Spleen (tissue), 11 donors: Measurements from ENCODE around the gene SRRM2. TPM values are rescaled to one million over a fixed set of nuclear protein-coding genes. Genes with fewer than 3 reads are reported as not detected.
A peak's percentile ranks its signal among the peaks of the same experiment; 100 is the strongest.

Experiments
- DNase-seq: peaks from one replicate; pipeline ENCODE4 v3.0.0-alpha.2; 2020
- H3K27ac ChIP-seq, 8 donors: fragments of 200-600 bp; sonication (generic) in 7 of 8; 1 replicate in 4 of 8; 2 replicates in 4 of 8; pipeline versions ENCODE4 v1.5.0 to v1.8.0; 2016 to 2021; ENCODE audit warnings: inconsistent platforms in 4 of 8, mild to moderate bottlenecking in 4 of 8, moderate library complexity in 1 of 8
- H3K27me3 ChIP-seq, 7 donors: fragments of 200-600 bp; sonication (generic) in 6 of 7; replicated peaks in 1 of 7; 1 replicate in 4 of 7; 2 replicates in 3 of 7; pipeline versions ENCODE4 v1.5.0 to v1.8.0; 2016 to 2021; ENCODE audit warnings: inconsistent platforms in 3 of 7, mild to moderate bottlenecking in 1 of 7
- H3K36me3 ChIP-seq, 6 donors: fragments of 200-600 bp; sonication (generic) in 5 of 6; 1 replicate in 4 of 6; 2 replicates in 2 of 6; pipeline versions ENCODE4 v1.5.0 to v1.8.0; 2016 to 2021; ENCODE audit warnings: inconsistent platforms in 2 of 6
- H3K4me1 ChIP-seq, 6 donors: fragments of 200-600 bp; sonication (generic) in 5 of 6; 1 replicate in 3 of 6; 2 replicates in 3 of 6; pipeline versions ENCODE4 v1.5.0 to v1.8.0; 2016 to 2021; ENCODE audit warnings: inconsistent platforms in 3 of 6
- H3K4me3 ChIP-seq, 8 donors: fragments of 200-600 bp; sonication (generic) in 7 of 8; 1 replicate in 4 of 8; 2 replicates in 4 of 8; pipeline versions ENCODE4 v1.5.0 to v1.8.0; 2016 to 2021; ENCODE audit warnings: inconsistent platforms in 4 of 8, mild to moderate bottlenecking in 4 of 8, moderate library complexity in 2 of 8
- H3K9me3 ChIP-seq, 8 donors: fragments of 200-600 bp; sonication (generic) in 7 of 8; 1 replicate in 4 of 8; 2 replicates in 4 of 8; pipeline versions ENCODE4 v1.5.0 to v1.8.0; 2016 to 2021; ENCODE audit warnings: inconsistent platforms in 4 of 8
- POLR2A ChIP-seq, 3 donors: fragments of 450-650 bp; IDR thresholded peaks; one replicate each; pipeline ENCODE4 v1.5.1; 2017; ENCODE audit warnings: antibody characterized with exemption in 3 of 3, mild to moderate bottlenecking in 1 of 3
- POLR2AphosphoS5 ChIP-seq, 3 donors: sonication (generic); formaldehyde crosslinking; IDR thresholded peaks; one replicate each; pipeline ENCODE4 v1.5.1; 2017; ENCODE audit warnings: antibody characterized with exemption in 3 of 3
- WGBS, 5 donors: extraction: QIAGEN DNeasy Blood & Tissue Kit in 3 of 5; methylation state at CpG; one replicate each; pipeline versions ENCODE4 v1.1.5 to v1.1.7; 2013 to 2018; 5-methylcytosine and 5-hydroxymethylcytosine counted together
- intact Hi-C: fragments of 100-400 bp; cut with DNase I; formaldehyde crosslinking; loops from one replicate; pipeline ENCODE4 v1.15.0; 2023; ENCODE audit warnings: low total_unique reads
- polyA plus RNA-seq, 3 donors: library from polyadenylated mRNA; stranded (reverse); fragments of 200-250 nt; gene quantifications; one replicate each; pipeline ENCODE4 v1.2.1, GENCODE V29; 2013
- total RNA-seq, 7 donors: library from RNA; depleted of rRNA in 3 of 7; stranded (reverse); fragments of >200 nt in 3 of 7; fragmentation: NEBNext Ultra II Directional in 4 of 7; extraction: Animal tissue kit (Norgen Biotek cat#: 25700) in 4 of 7; gene quantifications; one replicate each; pipeline versions ENCODE4 v1.1.0 to v1.2.1, GENCODE V29; 2016 to 2021
- TF ChIP-seq, protein P1 (sequence below), 11 experiments: fragments of 200-600 bp in 7 of 11; fragments of 450-650 bp in 4 of 11; sonication (generic) in 4 of 11; IDR thresholded peaks in 8 of 11; conservative IDR thresholded peaks in 3 of 11; 1 replicate in 7 of 11; 2 replicates in 4 of 11; pipeline versions ENCODE4 v1.4.0 to v1.8.0; 2016 to 2021; ENCODE audit warnings: antibody characterized with exemption in 11 of 11, inconsistent platforms in 4 of 11, mild to moderate bottlenecking in 1 of 11
- donor health status: healthy with polysubstance abuse.
- donor health status: DM: no; HTN: no; CAD: no; lungs with moderate emphysema.
- donor health status: DM: no; HTN: no; CAD: no.
- donor health status: Bipolar disorder and iron deficiency.
- donor health status: healthy.
- donor health status: DM: no; HTN: no; CAD: no.
- donor health status: DM: yes; HTN: yes; CAD: no.

The SRRM2 gene
- total and polyA plus RNA-seq, 10 donors, result 239 to 1,169 (median 839) TPM

DNA sequence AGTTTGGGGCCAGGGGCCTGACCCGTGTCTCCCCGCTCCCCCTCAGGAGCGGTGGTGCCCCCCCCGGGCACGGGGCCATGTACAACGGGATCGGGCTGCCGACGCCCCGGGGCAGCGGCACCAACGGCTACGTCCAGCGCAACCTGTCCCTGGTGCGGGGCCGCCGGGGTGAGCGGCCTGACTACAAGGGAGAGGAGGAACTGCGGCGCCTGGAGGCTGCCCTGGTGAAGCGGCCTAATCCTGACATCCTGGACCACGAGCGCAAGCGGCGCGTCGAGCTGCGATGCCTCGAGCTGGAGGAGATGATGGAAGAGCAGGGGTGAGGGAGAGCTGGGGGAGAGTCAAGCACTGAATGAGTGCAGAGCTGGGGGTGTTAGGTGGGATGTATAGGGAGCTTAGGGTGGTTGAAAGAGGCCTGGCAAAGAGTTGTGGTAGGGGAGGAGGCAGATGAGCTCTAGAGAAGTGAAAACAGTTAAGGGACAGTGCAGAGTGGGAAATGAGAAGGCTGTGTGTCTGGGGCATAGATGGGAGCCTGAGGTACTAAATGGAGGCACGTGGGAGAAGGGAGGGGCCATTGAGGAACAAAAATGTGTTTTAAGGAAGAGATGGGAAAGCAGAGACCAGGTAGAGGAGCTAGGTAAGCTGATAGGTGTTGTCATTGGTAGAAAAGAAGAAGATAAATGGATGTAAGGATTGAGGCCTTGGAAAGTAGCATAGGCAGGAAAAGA is 4.0 kb downstream of the SRRM2 start:
- 86 to 95% (median 90%) methylated on average over 24 to 30 of the region's 30 CpGs for WGBS, 5 donors
- no peak for TF ChIP-seq POLR2A (IDR thresholded peaks at IDR 0.05)
- peak in 2 of 3 donors; percentile 31 to 64 for TF ChIP-seq POLR2AphosphoS5 (IDR thresholded peaks at IDR 0.05)
- TF ChIP-seq, protein P1, sequence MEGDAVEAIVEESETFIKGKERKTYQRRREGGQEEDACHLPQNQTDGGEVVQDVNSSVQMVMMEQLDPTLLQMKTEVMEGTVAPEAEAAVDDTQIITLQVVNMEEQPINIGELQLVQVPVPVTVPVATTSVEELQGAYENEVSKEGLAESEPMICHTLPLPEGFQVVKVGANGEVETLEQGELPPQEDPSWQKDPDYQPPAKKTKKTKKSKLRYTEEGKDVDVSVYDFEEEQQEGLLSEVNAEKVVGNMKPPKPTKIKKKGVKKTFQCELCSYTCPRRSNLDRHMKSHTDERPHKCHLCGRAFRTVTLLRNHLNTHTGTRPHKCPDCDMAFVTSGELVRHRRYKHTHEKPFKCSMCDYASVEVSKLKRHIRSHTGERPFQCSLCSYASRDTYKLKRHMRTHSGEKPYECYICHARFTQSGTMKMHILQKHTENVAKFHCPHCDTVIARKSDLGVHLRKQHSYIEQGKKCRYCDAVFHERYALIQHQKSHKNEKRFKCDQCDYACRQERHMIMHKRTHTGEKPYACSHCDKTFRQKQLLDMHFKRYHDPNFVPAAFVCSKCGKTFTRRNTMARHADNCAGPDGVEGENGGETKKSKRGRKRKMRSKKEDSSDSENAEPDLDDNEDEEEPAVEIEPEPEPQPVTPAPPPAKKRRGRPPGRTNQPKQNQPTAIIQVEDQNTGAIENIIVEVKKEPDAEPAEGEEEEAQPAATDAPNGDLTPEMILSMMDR (IDR thresholded peaks at IDR 0.05 in 8 of 11, conservative IDR thresholded peaks at IDR 0.05 in 3 of 11), result no peak

DNA sequence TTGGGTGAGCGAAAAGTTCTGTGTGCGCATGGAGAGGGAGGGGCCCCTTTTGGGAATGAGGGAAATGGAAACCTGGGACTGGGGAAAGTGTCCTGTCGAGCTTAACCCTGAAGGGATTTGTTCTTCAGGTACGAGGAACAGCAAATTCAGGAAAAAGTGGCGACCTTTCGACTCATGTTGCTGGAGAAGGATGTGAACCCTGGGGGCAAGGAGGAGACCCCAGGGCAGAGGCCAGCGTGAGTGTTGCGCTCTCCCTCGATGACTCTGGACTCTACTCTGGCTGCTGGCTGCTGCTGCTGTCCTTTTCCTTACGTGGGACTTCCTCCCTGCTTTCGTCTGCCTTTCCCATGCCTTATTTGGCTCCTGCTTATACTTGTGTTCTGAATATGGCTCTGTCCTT is 4.9 kb downstream of the SRRM2 start:
- TF ChIP-seq POLR2AphosphoS5 (IDR thresholded peaks at IDR 0.05), result peak in 1 of 3 donors; percentile 13
- TF ChIP-seq POLR2A (IDR thresholded peaks at IDR 0.05), result no peak
- H3K36me3 ChIP-seq, result peaks cover 7 to 64% (median 56%) of the 10 kb centered on the region in 6 donors
- no peaks in the 10 kb centered on the region for H3K9me3 ChIP-seq
- peak; percentile 27 for DNase-seq
- intact Hi-C loops, result no loop called here
- no peak overlapping the region for H3K4me3 ChIP-seq
- no peaks in the 10 kb centered on the region for H3K27me3 ChIP-seq
- H3K27ac ChIP-seq, result no peak overlapping the region
- WGBS, 5 donors, result 77 to 85% (median 81%) methylated on average over 11 of the region's 11 CpGs
- H3K4me1 ChIP-seq, result peaks cover 29 to 76% (median 52%) of the 10 kb centered on the region in 6 donors

More for the DNA sequence above, 4.0 kb downstream of the SRRM2 start:
- Histone ChIP-seq H3K4me3 (peak overlapping the region in 1 of 8 donors; percentile 97), H3K9me3 (no peaks in the 10 kb centered on the region), H3K27me3 (no peaks in the 10 kb centered on the region), H3K4me1 (peaks cover 32 to 82% (median 58%) of the 10 kb centered on the region in 6 donors), H3K36me3 (peaks cover 3 to 55% (median 47%) of the 10 kb centered on the region in 6 donors), H3K27ac (peak overlapping the region in 2 of 8 donors; percentile 4 to 30)
- peak; percentile 74 for DNase-seq
- intact Hi-C loops, result no loop called here

DNA sequence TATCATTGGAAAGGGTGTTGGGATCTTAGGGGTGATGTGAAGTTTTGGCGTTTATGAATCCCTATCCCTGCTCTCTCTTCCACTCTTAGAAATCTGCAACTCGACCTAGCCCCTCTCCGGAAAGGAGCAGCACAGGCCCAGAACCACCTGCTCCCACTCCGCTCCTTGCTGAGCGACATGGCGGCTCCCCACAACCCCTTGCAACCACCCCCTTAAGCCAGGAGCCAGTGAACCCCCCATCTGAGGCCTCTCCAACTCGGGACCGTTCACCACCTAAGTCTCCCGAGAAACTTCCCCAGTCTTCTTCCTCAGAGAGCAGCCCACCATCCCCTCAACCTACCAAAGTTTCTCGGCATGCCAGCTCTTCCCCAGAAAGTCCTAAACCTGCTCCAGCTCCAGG is 9.0 kb downstream of the SRRM2 start:
- no peak overlapping the region for H3K4me3 ChIP-seq
- intact Hi-C loops, result no loop called here
- no peak overlapping the region for H3K27ac ChIP-seq
- H3K4me1 ChIP-seq, result peaks cover 4 to 41% (median 19%) of the 10 kb centered on the region in 6 donors
- DNase-seq, result peak; percentile 46
- TF ChIP-seq POLR2A (IDR thresholded peaks at IDR 0.05), result no peak
- TF ChIP-seq, protein P1 (IDR thresholded peaks at IDR 0.05 in 8 of 11, conservative IDR thresholded peaks at IDR 0.05 in 3 of 11), result no peak
- TF ChIP-seq POLR2AphosphoS5 (IDR thresholded peaks at IDR 0.05), result no peak
- peaks cover 12 to 100% (median 97%) of the 10 kb centered on the region in 6 donors for H3K36me3 ChIP-seq
- H3K27me3 ChIP-seq, result no peaks in the 10 kb centered on the region
- 92 to 99% (median 97%) methylated on average over 10 of the region's 10 CpGs for WGBS, 5 donors
- no peaks in the 10 kb centered on the region for H3K9me3 ChIP-seq

DNA sequence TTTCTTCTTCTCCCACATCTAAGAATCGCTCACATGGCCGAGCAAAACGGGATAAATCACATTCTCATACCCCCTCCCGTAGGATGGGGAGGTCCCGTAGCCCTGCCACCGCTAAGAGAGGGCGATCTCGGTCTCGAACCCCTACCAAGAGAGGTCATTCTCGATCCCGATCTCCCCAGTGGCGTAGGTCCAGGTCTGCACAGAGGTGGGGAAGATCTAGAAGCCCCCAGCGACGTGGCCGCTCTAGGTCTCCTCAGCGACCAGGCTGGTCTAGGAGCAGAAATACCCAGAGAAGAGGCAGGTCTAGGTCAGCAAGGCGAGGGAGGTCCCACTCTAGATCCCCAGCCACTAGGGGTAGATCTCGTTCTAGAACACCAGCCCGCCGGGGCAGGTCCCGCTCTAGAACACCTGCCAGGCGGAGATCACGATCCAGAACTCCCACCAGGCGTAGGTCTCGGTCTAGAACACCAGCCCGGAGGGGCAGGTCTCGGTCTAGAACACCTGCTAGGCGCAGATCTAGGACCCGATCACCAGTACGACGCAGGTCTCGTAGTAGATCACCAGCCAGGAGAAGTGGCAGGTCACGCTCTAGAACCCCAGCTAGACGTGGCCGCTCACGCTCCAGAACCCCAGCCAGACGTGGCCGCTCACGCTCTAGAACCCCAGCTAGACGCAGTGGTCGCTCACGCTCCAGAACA is 9.6 kb downstream of the SRRM2 start:
- Histone ChIP-seq H3K36me3 (peaks cover 12 to 100% (median 100%) of the 10 kb centered on the region in 6 donors), H3K4me1 (peaks cover 0 to 35% (median 14%) of the 10 kb centered on the region in 6 donors), H3K27me3 (no peaks in the 10 kb centered on the region), H3K9me3 (no peaks in the 10 kb centered on the region), H3K27ac (no peak overlapping the region), H3K4me3 (no peak overlapping the region)
- peak; percentile 71 for DNase-seq
- intact Hi-C loops, result no loop called here
- TF ChIP-seq POLR2A (IDR thresholded peaks at IDR 0.05) (no peak), POLR2AphosphoS5 (IDR thresholded peaks at IDR 0.05) (peak; percentile 60 to 85 (median 62))
- WGBS, 5 donors, result 97 to 98% (median 98%) methylated on average over 21 to 42 of the region's 42 CpGs

DNA sequence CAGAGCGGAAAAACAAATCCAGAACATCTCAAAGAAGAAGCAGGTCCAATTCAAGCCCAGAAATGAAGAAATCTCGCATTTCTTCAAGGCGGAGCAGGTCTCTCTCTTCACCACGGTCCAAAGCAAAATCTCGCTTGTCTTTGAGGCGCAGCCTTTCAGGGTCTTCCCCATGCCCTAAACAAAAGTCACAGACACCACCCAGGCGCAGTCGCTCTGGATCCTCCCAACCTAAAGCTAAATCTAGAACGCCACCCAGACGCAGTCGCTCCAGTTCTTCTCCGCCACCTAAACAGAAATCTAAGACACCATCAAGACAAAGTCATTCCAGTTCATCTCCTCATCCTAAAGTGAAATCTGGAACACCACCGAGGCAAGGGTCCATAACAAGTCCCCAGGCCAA is 10.3 kb downstream of the SRRM2 start:
- Histone ChIP-seq H3K36me3 (peaks cover 12 to 100% (median 100%) of the 10 kb centered on the region in 6 donors), H3K4me3 (no peak overlapping the region), H3K4me1 (peaks cover 0 to 29% (median 8%) of the 10 kb centered on the region in 6 donors), H3K9me3 (no peaks in the 10 kb centered on the region), H3K27me3 (no peaks in the 10 kb centered on the region), H3K27ac (no peak overlapping the region)
- TF ChIP-seq POLR2A (IDR thresholded peaks at IDR 0.05) (no peak), POLR2AphosphoS5 (IDR thresholded peaks at IDR 0.05) (no peak)
- TF ChIP-seq, protein P1 (IDR thresholded peaks at IDR 0.05 in 8 of 11, conservative IDR thresholded peaks at IDR 0.05 in 3 of 11), result no peak
- 96 to 99% (median 98%) methylated on average over 13 of the region's 13 CpGs for WGBS, 5 donors
- peak; percentile 43 for DNase-seq
- intact Hi-C loops, result no loop called here
